ENCODE results near the gene ZPBP. TPM values are rescaled to one million over a fixed set of nuclear protein-coding genes. Genes with fewer than 3 reads are reported as not detected.

The ZPBP gene
- total and polyA plus RNA-seq, 2 donors (not counting 1 experiment from before 2014, with no cell fraction given) = not detected

DNA sequence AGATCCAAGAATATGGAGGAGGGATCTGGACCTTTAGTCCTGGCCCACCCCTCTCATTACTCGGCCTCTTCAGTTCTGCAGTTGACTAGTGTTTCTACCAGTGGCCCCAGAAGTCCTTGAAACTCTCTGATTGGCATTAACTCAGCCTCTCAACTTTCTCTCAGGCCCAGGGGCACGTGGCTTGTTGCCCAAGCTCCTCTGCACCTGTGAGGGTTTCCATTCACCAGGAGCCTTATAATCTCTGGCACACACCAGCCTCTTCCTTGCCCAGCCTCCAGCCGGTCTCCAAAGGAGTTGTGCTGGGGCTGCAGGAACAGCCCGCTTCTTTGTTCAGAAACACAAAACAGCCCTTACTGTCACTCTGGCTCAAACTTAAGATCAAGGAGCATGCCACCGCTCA, 47.6 kb upstream of the ZPBP start:
- Histone ChIP-seq H3K4me1 (ENCODE audit: control insufficient read depth in 2 of 2, insufficient read depth in 2 of 2, low read length in 2 of 2) (peaks cover 25 to 32% of the 10 kb centered on the region in 2 donors), H4K20me1 (ENCODE audit: control insufficient read depth, insufficient read depth, low read length, poor library complexity, severe bottlenecking) (no peaks in the 10 kb centered on the region), H2AFZ (ENCODE audit: insufficient read depth, low read depth, low read length, poor library complexity, severe bottlenecking) (no peak overlapping the region), H3K4me2 (replicated peaks; ENCODE audit: low read depth, low read length, poor library complexity, severe bottlenecking) (no peak overlapping the region), H3K27me3 (replicated peaks in 1 of 4; ENCODE audit: control extremely low read depth in 1 of 4, control insufficient read depth in 3 of 4, insufficient read depth in 4 of 4, low read length in 3 of 4) (no peaks in the 10 kb centered on the region), H3K4me3 (ENCODE audit: control extremely low read depth in 1 of 5, extremely low read depth in 1 of 5, insufficient read depth in 1 of 5, low read depth in 2 of 5, low read length in 4 of 5) (no peak overlapping the region), H3K36me3 (replicated peaks in 1 of 2; ENCODE audit: control extremely low read depth in 1 of 2, control insufficient read depth in 1 of 2, extremely low read depth in 1 of 2, insufficient read depth in 2 of 2, low read length in 1 of 2) (no peaks in the 10 kb centered on the region), H3K9me3 (ENCODE audit: control extremely low read depth in 1 of 3, control insufficient read depth in 2 of 3, insufficient read depth in 1 of 3, low read length in 2 of 3) (peaks cover 0 to 2% (median 0%) of the 10 kb centered on the region in 3 donors), H3K27ac (ENCODE audit: low read length in 2 of 2) (no peak overlapping the region), H3K79me2 (ENCODE audit: control insufficient read depth, insufficient read depth, low read length) (no peaks in the 10 kb centered on the region), H3K9ac (ENCODE audit: low read length) (no peak overlapping the region)
- H3K4me3 Mint-ChIP-seq = no peak overlapping the region
- H3K27me3 Mint-ChIP-seq = no peaks in the 10 kb centered on the region
- intact Hi-C loops (cut with micrococcal nuclease) = no loop called here
- H3K4me1 Mint-ChIP-seq = peaks cover 30% of the 10 kb centered on the region
- CTCF ChIA-PET = interaction anchor here (1.5 kb wide), 1 partner anchor 493 kb away, joined by 4 read pairs; no protein-coding TSS in a partner anchor
- POLR2A ChIA-PET = no interaction called here
- no peak for ATAC-seq (ENCODE audit: low read depth)
- DNase-seq = no peak
- H3K9me3 Mint-ChIP-seq (ENCODE audit: insufficient read depth) = no peaks in the 10 kb centered on the region
- WGBS (ENCODE audit: insufficient coverage) = 66% methylated on average over 3 of the region's 5 CpGs
- H3K27ac Mint-ChIP-seq = no peak overlapping the region
- no peak for TF ChIP-seq EZH2 (IDR thresholded peaks at IDR 0.05; ENCODE audit: borderline replicate concordance, insufficient read depth, low read depth, low read length, poor library complexity, severe bottlenecking)
- TF ChIP-seq, protein P1, sequence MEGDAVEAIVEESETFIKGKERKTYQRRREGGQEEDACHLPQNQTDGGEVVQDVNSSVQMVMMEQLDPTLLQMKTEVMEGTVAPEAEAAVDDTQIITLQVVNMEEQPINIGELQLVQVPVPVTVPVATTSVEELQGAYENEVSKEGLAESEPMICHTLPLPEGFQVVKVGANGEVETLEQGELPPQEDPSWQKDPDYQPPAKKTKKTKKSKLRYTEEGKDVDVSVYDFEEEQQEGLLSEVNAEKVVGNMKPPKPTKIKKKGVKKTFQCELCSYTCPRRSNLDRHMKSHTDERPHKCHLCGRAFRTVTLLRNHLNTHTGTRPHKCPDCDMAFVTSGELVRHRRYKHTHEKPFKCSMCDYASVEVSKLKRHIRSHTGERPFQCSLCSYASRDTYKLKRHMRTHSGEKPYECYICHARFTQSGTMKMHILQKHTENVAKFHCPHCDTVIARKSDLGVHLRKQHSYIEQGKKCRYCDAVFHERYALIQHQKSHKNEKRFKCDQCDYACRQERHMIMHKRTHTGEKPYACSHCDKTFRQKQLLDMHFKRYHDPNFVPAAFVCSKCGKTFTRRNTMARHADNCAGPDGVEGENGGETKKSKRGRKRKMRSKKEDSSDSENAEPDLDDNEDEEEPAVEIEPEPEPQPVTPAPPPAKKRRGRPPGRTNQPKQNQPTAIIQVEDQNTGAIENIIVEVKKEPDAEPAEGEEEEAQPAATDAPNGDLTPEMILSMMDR (IDR thresholded peaks at IDR 0.05) = no peak

DNA sequence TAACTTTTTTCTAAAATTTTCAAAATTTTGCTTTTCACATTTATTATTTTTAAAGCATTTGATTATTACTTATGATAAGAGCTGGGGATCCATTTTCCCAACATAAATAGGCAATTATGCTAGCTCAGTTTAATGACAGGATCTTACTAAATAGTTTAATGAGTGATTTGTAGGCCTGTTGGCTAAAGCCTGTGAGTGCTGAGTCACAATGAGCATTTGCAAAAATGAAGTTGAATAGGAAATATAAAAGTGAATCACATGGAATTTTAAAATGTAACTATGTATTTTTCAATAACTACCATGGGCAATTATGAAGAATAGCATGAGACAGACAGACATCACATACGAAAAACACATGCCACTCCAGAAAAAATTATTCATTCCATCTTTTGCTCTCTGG, 45.1 kb upstream of the ZPBP start:
- H4K20me1 ChIP-seq (ENCODE audit: control insufficient read depth, insufficient read depth, low read length, poor library complexity, severe bottlenecking) = no peaks in the 10 kb centered on the region
- intact Hi-C loops (cut with micrococcal nuclease) = no loop called here
- no peak overlapping the region for H3K4me2 ChIP-seq (replicated peaks; ENCODE audit: low read depth, low read length, poor library complexity, severe bottlenecking)
- no peaks in the 10 kb centered on the region for H3K79me2 ChIP-seq (ENCODE audit: control insufficient read depth, insufficient read depth, low read length)
- CTCF ChIA-PET = no interaction called here
- H2AFZ ChIP-seq (ENCODE audit: insufficient read depth, low read depth, low read length, poor library complexity, severe bottlenecking) = no peak overlapping the region
- H3K9me3 Mint-ChIP-seq (ENCODE audit: insufficient read depth) = no peaks in the 10 kb centered on the region
- H3K9me3 ChIP-seq (ENCODE audit: control extremely low read depth in 1 of 3, control insufficient read depth in 2 of 3, insufficient read depth in 1 of 3, low read length in 2 of 3) = peaks cover 0 to 2% (median 0%) of the 10 kb centered on the region in 3 donors
- H3K9ac ChIP-seq (ENCODE audit: low read length) = no peak overlapping the region
- no peaks in the 10 kb centered on the region for H3K27me3 Mint-ChIP-seq
- H3K36me3 ChIP-seq (replicated peaks in 1 of 2; ENCODE audit: control extremely low read depth in 1 of 2, control insufficient read depth in 1 of 2, extremely low read depth in 1 of 2, insufficient read depth in 2 of 2, low read length in 1 of 2) = no peaks in the 10 kb centered on the region
- TF ChIP-seq, protein P1 (IDR thresholded peaks at IDR 0.05) = no peak
- no peak for TF ChIP-seq EZH2 (IDR thresholded peaks at IDR 0.05; ENCODE audit: borderline replicate concordance, insufficient read depth, low read depth, low read length, poor library complexity, severe bottlenecking)
- no peak overlapping the region for H3K4me3 ChIP-seq (ENCODE audit: control extremely low read depth in 1 of 5, extremely low read depth in 1 of 5, insufficient read depth in 1 of 5, low read depth in 2 of 5, low read length in 4 of 5)
- DNase-seq (no peak), ATAC-seq (ENCODE audit: low read depth) (no peak)
- H3K4me1 ChIP-seq (ENCODE audit: control insufficient read depth in 2 of 2, insufficient read depth in 2 of 2, low read length in 2 of 2) = peaks cover 10 to 13% of the 10 kb centered on the region in 2 donors
- POLR2A ChIA-PET = no interaction called here
- no peaks in the 10 kb centered on the region for H3K27me3 ChIP-seq (replicated peaks in 1 of 4; ENCODE audit: control extremely low read depth in 1 of 4, control insufficient read depth in 3 of 4, insufficient read depth in 4 of 4, low read length in 3 of 4)
- H3K27ac Mint-ChIP-seq = no peak overlapping the region
- no CpG with 5 or more reads among the region's 1 CpG for WGBS (ENCODE audit: insufficient coverage)
- no peak overlapping the region for H3K4me3 Mint-ChIP-seq
- H3K4me1 Mint-ChIP-seq = peaks cover 12% of the 10 kb centered on the region
- H3K27ac ChIP-seq (ENCODE audit: low read length in 2 of 2) = no peak overlapping the region

All from B cell (primary cell).